ENCODE measurements around the gene KLHL17. TPM values are rescaled to one million over a fixed set of nuclear protein-coding genes. Genes with fewer than 3 reads are reported as not detected.
A peak's percentile ranks its signal among the peaks of the same experiment; 100 is the strongest.

Gene KLHL17
- total and polyA plus RNA-seq, 10 of the 15 experiments (the other 5 are each of a cell fraction or from before 2014, with no cell fraction given), result 0.03 to 30.6 (median 5.3) TPM

DNA sequence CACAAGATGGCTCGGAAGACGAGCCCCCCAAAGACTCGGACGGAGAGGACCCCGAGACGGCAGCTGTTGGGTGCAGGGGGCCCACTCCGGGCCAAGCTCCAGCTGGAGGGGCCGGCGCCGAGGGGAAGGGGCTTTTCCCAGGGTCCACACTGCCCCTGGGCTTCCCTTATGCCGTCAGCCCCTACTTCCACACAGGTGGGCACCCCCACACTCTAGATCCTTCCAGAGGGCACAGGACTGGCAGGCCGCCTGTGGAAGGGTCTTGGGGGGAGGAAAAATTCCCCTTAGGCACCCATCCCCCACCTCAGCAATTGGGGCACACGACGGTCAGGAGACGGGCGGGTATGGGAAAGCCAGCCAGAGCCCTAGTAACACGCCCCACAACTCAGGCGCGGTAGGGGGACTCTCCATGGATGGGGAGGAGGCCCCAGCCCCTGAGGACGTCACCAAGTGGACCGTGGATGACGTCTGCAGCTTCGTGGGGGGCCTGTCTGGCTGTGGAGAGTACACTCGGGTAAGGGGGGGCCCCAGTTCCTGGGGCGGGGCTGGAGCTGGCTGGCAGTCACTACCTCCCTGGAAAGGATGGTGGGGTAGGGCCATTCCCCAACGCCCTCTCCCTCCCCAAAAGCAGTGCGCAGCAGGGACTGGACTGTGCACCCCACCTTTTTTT, 17.4 kb upstream of the KLHL17 start (continued):
- TF ChIP-seq, protein P1, sequence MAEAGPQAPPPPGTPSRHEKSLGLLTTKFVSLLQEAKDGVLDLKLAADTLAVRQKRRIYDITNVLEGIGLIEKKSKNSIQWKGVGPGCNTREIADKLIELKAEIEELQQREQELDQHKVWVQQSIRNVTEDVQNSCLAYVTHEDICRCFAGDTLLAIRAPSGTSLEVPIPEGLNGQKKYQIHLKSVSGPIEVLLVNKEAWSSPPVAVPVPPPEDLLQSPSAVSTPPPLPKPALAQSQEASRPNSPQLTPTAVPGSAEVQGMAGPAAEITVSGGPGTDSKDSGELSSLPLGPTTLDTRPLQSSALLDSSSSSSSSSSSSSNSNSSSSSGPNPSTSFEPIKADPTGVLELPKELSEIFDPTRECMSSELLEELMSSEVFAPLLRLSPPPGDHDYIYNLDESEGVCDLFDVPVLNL (IDR thresholded peaks at IDR 0.05; ENCODE audit: low read depth, low read length), result no peak
- no peak for TF ChIP-seq GATAD2B (conservative IDR thresholded peaks at IDR 0.05; ENCODE audit: low read depth)
- TF ChIP-seq, protein P2, sequence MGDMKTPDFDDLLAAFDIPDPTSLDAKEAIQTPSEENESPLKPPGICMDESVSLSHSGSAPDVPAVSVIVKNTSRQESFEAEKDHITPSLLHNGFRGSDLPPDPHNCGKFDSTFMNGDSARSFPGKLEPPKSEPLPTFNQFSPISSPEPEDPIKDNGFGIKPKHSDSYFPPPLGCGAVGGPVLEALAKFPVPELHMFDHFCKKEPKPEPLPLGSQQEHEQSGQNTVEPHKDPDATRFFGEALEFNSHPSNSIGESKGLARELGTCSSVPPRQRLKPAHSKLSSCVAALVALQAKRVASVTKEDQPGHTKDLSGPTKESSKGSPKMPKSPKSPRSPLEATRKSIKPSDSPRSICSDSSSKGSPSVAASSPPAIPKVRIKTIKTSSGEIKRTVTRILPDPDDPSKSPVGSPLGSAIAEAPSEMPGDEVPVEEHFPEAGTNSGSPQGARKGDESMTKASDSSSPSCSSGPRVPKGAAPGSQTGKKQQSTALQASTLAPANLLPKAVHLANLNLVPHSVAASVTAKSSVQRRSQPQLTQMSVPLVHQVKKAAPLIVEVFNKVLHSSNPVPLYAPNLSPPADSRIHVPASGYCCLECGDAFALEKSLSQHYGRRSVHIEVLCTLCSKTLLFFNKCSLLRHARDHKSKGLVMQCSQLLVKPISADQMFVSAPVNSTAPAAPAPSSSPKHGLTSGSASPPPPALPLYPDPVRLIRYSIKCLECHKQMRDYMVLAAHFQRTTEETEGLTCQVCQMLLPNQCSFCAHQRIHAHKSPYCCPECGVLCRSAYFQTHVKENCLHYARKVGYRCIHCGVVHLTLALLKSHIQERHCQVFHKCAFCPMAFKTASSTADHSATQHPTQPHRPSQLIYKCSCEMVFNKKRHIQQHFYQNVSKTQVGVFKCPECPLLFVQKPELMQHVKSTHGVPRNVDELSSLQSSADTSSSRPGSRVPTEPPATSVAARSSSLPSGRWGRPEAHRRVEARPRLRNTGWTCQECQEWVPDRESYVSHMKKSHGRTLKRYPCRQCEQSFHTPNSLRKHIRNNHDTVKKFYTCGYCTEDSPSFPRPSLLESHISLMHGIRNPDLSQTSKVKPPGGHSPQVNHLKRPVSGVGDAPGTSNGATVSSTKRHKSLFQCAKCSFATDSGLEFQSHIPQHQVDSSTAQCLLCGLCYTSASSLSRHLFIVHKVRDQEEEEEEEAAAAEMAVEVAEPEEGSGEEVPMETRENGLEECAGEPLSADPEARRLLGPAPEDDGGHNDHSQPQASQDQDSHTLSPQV (IDR thresholded peaks at IDR 0.05), result no peak
- TF ChIP-seq, protein P3, sequence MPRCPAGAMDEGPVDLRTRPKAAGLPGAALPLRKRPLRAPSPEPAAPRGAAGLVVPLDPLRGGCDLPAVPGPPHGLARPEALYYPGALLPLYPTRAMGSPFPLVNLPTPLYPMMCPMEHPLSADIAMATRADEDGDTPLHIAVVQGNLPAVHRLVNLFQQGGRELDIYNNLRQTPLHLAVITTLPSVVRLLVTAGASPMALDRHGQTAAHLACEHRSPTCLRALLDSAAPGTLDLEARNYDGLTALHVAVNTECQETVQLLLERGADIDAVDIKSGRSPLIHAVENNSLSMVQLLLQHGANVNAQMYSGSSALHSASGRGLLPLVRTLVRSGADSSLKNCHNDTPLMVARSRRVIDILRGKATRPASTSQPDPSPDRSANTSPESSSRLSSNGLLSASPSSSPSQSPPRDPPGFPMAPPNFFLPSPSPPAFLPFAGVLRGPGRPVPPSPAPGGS (IDR thresholded peaks at IDR 0.05; ENCODE audit: borderline replicate concordance, insufficient read depth, low read depth, low read length, poor library complexity, severe bottlenecking), result peak; percentile 20
- TF ChIP-seq POLR2AphosphoS5 (IDR thresholded peaks at IDR 0.05; ENCODE audit: low read length), result no peak
- TF ChIP-seq MXI1 (IDR thresholded peaks at IDR 0.05; ENCODE audit: low read depth, low read length), result no peak
